HG03432 (cell line): ENCODE measurements around the gene ZNF614.
A peak's percentile ranks its signal among the peaks of the same experiment; 100 is the strongest.
"Not testable (repeated sequence)": the region's sequence is repeated elsewhere in the genome, so short reads cannot be mapped to it uniquely, and the experiment has no call there.

Experiments
- ATAC-seq: cut with Tn5 transposase; IDR thresholded peaks from one replicate; pipeline ENCODE4 v1.9.1; 2021; ENCODE audit warnings: mild to moderate bottlenecking, moderate library complexity; ENCODE audit not compliant: unreplicated experiment

The ZNF614 gene

GRCh38 chr19:51993422-51993821 is 34.8 kb downstream of the ZNF614 start:
- no peak for ATAC-seq

DNA sequence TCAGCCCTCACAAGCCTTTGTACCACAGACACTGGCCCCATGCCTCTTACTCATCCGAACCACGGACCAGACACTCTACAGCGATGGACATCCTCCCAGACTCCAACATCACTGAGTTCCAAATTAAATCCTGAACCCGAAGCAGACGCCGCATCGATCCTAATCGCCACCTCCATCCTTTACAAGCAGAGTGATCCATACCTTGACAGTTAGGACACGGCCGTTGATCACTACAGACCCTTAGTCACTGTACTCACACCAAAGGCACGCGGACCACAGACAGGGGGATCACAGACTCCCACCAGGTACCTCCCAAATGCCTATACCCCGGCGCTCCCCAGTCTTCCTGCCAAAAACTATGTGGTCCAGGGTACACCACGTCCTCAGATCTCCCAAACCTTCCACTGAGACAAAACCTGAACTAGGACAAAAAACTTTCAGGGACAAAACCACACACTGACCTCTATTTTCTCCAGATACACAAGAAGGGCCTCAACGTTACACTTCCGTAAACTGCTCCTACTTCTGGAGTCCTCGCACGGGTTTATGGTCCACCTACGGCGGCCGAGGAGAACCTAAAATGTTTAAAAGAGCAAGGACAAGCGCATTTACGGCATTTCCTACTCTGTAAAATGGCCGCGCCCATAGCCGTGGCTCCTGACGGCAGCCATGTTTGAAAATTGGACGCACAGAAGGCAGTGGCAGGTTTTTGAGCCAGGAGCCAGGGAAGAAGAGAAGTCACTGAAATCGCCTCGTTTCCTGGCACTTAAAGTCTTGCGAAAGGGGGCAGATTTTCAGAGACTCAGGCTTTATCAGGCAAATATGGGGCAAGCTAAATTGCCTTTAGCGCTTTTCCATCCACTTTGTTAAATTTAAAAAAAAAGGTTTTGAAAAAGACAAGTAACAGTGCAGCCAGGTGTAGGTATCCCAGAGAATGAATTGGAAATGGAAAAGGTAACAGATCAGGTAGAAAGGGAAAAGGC is 41.6 kb downstream of the ZNF614 start, which contains the start of gene ZNF350:
Gene ZNF350 (minus strand): TSS at position 532 of the 983 bp plus-strand sequence. CDS start 12,480 bp downstream, outside the sequence.
- ATAC-seq: peak; percentile 82

DNA sequence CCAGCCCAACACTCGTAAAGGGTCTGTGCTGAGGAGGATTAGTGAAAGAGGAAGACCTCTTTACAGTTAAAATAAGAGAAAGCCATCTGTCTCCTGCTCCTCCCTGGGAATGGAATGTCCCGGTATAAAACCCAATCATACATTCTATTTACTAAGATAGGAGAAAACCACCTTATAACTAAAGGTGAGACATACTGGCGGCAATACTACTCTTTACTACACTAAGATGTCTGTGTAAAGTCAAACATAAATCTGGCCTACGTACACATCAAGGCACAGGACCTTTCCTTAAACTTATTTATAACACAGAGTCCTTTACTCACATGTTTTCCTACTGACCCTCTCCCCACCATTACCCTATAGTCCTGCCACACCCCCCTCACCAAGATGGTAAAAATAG is 44.8 kb downstream of the ZNF614 start:
- ATAC-seq: no peak

DNA sequence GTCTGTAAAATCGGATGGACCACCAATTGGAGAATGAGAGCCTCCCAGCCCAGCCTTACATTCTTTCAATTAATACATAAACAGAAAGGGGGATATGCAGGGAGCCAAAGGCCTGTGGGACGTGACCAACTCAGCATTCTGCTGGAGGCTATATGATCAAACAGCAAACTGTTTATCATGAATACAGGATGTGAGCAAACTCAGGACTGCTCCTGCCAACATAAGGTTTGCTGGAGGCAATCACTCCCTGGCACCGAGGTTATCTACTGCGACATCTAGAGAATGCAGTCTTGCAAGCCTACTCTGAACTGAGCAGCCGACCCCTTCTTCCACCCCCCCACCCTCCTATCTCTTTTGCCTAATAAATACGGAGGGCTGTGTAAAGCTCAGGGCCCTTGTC is 47.3 kb downstream of the ZNF614 start:
- ATAC-seq: not testable (repeated sequence)

GRCh38 chr19:51980116-51980736 is 48.0 kb downstream of the ZNF614 start:
- no peak for ATAC-seq

- ATAC-seq: no peak
Observed at GRCh38 chr19:51978882-51979281, 49.3 kb downstream of the ZNF614 start.

- ATAC-seq: no peak
Observed at GRCh38 chr19:51977346-51977745, 50.8 kb downstream of the ZNF614 start.

- no peak for ATAC-seq
Observed at GRCh38 chr19:51976852-51977251, 51.3 kb downstream of the ZNF614 start.

- ATAC-seq: not testable (repeated sequence)
Observed at GRCh38 chr19:51975787-51976186, 52.4 kb downstream of the ZNF614 start.

DNA sequence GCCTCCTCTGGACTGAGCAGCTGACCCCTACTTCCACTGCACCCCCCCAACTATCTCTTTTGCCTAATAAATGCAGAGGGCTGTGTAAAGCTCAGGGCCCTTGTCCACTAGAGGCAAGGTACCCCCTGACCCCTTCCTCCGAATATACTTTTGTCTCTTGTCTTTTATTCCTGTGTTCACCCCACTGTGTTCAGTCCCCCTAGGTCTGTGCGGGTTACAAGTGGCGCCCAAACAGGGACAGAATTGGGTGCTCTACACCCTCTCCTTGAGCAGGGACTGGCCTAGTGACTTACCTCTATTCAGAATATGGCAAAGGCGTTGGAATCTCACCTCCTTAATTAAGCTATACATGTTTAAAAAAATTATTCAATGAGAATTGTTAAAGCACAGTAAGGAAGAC is 56.6 kb downstream of the ZNF614 start:
- ATAC-seq: no peak

DNA sequence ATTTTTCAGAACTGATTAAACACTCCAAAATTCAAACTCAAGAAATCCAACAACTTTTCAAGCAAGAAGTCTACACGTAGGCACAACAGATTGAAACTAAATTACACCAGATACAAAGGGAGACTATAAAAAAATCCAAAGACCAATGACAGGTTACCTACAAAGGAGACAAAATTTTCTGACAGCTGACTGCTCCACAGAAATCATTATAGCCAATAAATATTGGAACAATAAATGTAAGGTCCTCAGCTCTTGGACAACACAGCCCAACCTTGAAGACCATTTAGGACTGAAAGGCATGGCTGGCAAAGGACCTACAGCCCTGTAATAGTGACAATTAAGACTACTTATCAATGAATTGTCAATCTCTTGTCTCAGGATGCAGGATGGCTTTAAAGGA is 57.5 kb downstream of the ZNF614 start:
- ATAC-seq: no peak

- ATAC-seq: no peak
Observed at GRCh38 chr19:51965583-51965982, 62.6 kb downstream of the ZNF614 start.
